ENCODE data around the gene DDX60.
A peak's percentile ranks its signal among the peaks of the same experiment; 100 is the strongest.

The DDX60 gene

DNA sequence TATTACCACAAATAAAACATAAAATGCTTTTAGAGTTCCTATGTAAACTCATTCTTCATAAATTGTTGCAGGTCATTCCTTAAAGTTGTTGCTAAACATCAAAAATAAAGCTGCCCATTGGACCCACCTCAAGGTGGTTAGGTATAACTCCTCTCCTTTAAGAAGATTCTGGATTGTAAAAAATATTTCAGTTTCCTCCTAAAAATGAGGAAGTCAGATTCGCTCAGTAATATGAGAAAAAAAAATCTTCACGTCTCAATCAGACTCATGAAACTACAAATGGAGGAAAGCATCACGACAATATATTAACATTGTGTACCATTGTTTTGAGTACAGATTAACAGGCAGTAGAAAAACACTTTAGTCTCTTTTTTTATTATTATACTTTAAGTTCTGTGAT lies 105.9 kb downstream of the DDX60 start:
- DNase-seq (ENCODE audit: low read depth) = no peak
- TF ChIP-seq CTCF (IDR thresholded peaks at IDR 0.05; ENCODE audit: control insufficient read depth, extremely low read depth, insufficient read depth) = no peak
- H3K4me3 ChIP-seq (ENCODE audit: low read depth, low read length) = no peak overlapping the region

GRCh38 chr4:168208957-168209614 lies 109.5 kb downstream of the DDX60 start:
- no peak overlapping the region for H3K4me3 ChIP-seq (ENCODE audit: low read depth, low read length)
- no peak for DNase-seq (ENCODE audit: low read depth)
- TF ChIP-seq CTCF (IDR thresholded peaks at IDR 0.05; ENCODE audit: control insufficient read depth, extremely low read depth, insufficient read depth) = no peak

GRCh38 chr4:168203233-168203911 lies 115.2 kb downstream of the DDX60 start:
- no peak overlapping the region for H3K4me3 ChIP-seq (ENCODE audit: low read depth, low read length)
- no peak for DNase-seq (ENCODE audit: low read depth)
- TF ChIP-seq CTCF (IDR thresholded peaks at IDR 0.05; ENCODE audit: control insufficient read depth, extremely low read depth, insufficient read depth) = no peak

GRCh38 chr4:168200685-168201084 lies 117.9 kb downstream of the DDX60 start:
- DNase-seq (ENCODE audit: low read depth) = peak; percentile 14
- no peak for TF ChIP-seq CTCF (IDR thresholded peaks at IDR 0.05; ENCODE audit: control insufficient read depth, extremely low read depth, insufficient read depth)
- H3K4me3 ChIP-seq (ENCODE audit: low read depth, low read length) = no peak overlapping the region

DNA sequence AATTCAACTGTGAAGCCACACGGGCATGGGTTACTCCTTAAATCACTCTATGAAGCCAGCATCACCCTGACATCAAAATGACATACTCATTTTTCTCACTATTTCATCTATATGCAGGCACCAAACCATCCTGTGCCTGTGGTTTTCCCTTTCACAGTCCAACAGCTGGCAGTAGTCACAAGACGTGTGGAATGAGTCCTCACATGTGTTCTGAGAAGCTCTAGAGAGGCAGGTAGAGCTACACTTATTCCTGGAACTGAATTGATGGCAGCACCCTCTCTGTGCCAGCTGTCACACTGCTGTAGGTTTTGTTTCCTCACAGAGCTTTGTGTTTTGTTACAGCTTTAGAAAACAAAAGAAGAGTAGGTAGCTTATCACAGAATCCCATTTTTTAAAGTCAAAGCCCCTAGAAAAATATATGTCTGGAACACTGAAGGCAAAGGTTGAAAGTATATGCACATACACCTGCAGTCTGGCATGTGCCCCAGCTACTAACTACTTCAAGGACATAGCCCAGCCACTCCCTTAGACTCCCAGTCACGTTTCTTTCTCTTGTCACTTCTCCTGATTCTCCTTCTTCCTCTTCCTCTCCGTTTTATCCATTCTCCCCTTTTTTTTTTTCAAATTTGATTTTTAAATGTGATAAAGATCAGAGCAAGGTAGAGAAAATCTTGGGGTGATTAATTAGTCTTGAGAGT lies 119.1 kb downstream of the DDX60 start:
- no peak for DNase-seq (ENCODE audit: low read depth)
- no peak for TF ChIP-seq CTCF (IDR thresholded peaks at IDR 0.05; ENCODE audit: control insufficient read depth, extremely low read depth, insufficient read depth)
- H3K4me3 ChIP-seq (ENCODE audit: low read depth, low read length) = no peak overlapping the region

DNA sequence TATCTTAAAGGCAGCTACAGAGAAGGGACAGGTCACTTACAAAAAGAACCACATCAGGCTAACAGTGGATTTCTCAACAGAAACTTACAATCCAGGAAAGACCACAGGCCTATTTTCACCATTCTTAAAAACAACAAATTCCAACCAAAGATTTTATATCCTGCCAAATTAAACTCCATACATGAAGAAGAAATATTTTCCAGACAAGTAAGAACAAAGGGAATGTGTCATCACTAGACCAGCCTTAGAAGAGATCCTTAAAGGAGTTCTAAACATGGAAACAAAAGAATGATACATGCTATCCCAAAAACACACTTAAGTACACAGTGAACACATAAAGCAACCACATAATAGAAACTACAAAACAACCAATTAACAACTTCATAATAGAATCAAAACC lies 120.6 kb downstream of the DDX60 start:
- no peak overlapping the region for H3K4me3 ChIP-seq (ENCODE audit: low read depth, low read length)
- DNase-seq (ENCODE audit: low read depth) = no peak
- TF ChIP-seq CTCF (IDR thresholded peaks at IDR 0.05; ENCODE audit: control insufficient read depth, extremely low read depth, insufficient read depth) = no peak
